Glomerular endothelial cell (primary cell): ENCODE measurements around the gene XRCC2. TPM values are rescaled to one million over a fixed set of nuclear protein-coding genes. Genes with fewer than 3 reads are reported as not detected.
"Not testable (repeated sequence)": the region's sequence is repeated elsewhere in the genome, so short reads cannot be mapped to it uniquely, and the experiment has no call there.

ENCODE experiments used
- DNase-seq: peaks from one replicate; pipeline ENCODE4 v3.0.0-alpha.2; 2011; ENCODE audit warnings: low read depth, low spot score; ENCODE audit errors: extremely low read depth
- total RNA-seq: library from RNA; depleted of rRNA; stranded (reverse); fragments of >200 nt; gene quantifications from 2 replicates; pipeline ENCODE4 v1.2.3, GENCODE V29; 2015

Gene XRCC2
- total RNA-seq = 1.9 and 4.6 TPM in 2 replicates

- DNase-seq = no peak
These were observed at the start of gene XRCC2 for GRCh38 chr7:152675759-152676636. TSS of gene XRCC2 (minus strand) at chr7:152676141. CDS start at chr7:152676079, 62 bp downstream.

- DNase-seq = no peak
These were observed 47.4 kb upstream of the XRCC2 start for GRCh38 chr7:152723364-152723763.

GRCh38 chr7:152712412-152713042, 36.6 kb upstream of the XRCC2 start:
- DNase-seq = not testable (repeated sequence)

GRCh38 chr7:152711444-152711944, 35.6 kb upstream of the XRCC2 start:
- DNase-seq = no peak

- no peak for DNase-seq
These were observed 34.2 kb upstream of the XRCC2 start for GRCh38 chr7:152710153-152710442.

- no peak for DNase-seq
These were observed 33.6 kb upstream of the XRCC2 start for GRCh38 chr7:152709287-152710152.

GRCh38 chr7:152704796-152705384, 28.9 kb upstream of the XRCC2 start:
- no peak for DNase-seq

- DNase-seq = no peak
These were observed 23.1 kb upstream of the XRCC2 start for GRCh38 chr7:152699079-152699478.

GRCh38 chr7:152697268-152697974, 21.5 kb upstream of the XRCC2 start:
- DNase-seq = not testable (repeated sequence)

GRCh38 chr7:152692196-152692595, 16.3 kb upstream of the XRCC2 start:
- not testable (repeated sequence) for DNase-seq

- DNase-seq = no peak
These were observed 7.4 kb upstream of the XRCC2 start for GRCh38 chr7:152683297-152683696.

GRCh38 chr7:152677808-152678670, 2.1 kb upstream of the XRCC2 start:
- DNase-seq = no peak

GRCh38 chr7:152674860-152675758, 832 bp downstream of the XRCC2 start:
- no peak for DNase-seq

- DNase-seq = no peak
These were observed 2.0 kb downstream of the XRCC2 start for GRCh38 chr7:152673897-152674296.

- no peak for DNase-seq
These were observed 3.3 kb downstream of the XRCC2 start for GRCh38 chr7:152672626-152673025.

GRCh38 chr7:152669758-152670157, 6.2 kb downstream of the XRCC2 start:
- DNase-seq = no peak

- no peak for DNase-seq
These were observed 7.0 kb downstream of the XRCC2 start for GRCh38 chr7:152668975-152669374.

GRCh38 chr7:152667958-152668357, 8.0 kb downstream of the XRCC2 start:
- DNase-seq = no peak
